Pons (tissue), 1 donor: ENCODE data around the gene ZNF641.
"Not testable (repeated sequence)": the region's sequence is repeated elsewhere in the genome, so short reads cannot be mapped to it uniquely, and the experiment has no call there.

Experiments
- DNase-seq: peaks from one replicate; pipeline ENCODE4 v3.0.0-alpha.2; 2016; ENCODE audit warnings: low spot score

Gene ZNF641

GRCh38 chr12:48334808-48335207 lies 15.9 kb downstream of the ZNF641 start:
- DNase-seq: no peak

DNA sequence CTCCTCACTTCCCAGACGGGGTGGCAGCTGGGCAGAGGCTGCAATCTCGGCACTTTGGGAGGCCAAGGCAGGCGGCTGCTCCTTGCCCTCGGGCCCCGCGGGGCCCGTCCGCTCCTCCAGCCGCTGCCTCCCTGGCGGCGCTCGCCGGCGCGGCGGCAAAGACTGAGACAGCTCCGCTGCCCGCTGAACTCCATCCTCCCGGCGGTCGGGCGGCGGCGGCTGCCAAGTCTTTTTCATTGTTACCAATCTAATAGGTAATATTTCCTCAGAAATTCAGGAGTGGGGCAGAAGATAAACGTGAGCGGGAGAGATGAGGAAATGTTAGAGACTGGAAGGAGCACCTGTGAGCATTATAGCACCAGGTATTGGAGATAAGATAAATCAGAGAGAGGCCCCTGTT lies 17.0 kb downstream of the ZNF641 start:
- not testable (repeated sequence) for DNase-seq

DNA sequence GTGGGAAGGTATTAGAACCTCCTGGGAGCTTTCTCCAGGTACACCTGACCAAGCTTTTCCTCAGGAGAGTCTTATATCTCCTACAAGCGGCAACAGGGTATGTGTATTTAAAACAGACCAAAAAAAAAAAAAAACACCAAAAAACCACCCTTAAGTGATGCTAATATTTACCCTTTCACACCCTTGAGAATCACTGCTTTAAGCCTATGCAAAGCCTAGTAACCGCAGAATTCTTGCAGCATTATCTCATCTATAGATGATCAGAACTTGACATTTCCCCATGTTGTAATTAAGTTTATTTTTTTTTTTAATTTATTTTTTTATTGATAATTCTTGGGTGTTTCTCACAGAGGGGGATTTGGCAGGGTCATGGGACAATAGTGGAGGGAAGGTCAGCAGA lies 19.3 kb downstream of the ZNF641 start:
- DNase-seq: no peak

DNA sequence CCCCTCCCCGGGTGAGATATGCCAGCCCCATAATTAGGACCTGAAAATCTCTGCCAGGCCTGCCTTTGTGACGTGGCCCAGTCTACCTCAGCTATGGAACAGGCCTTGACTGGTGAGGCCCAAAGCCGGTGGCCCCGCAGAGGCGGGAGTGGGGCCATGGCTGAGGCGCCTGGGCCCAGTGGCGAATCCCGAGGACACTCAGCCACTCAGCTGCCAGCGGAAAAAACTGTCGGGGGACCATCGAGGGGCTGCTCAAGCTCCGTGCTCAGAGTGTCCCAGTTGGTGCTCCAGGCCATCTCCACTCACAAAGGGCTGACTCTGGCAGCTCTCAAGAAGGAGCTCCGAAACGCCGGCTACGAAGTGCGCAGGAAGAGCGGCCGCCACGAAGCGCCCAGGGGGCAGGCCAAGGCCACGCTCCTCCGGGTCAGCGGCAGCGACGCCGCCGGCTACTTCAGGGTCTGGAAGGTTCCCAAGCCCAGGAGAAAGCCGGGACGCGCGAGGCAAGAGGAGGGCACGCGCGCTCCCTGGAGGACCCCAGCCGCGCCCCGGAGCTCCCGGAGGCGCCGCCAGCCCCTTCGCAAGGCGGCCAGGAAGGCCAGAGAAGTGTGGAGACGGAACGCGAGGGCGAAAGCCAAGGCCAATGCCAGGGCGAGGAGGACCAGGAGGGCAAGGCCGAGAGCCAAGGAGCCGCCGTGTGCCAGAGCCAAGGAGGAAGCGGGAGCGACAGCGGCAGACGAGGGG lies 21.4 kb downstream of the ZNF641 start:
- no peak for DNase-seq

DNA sequence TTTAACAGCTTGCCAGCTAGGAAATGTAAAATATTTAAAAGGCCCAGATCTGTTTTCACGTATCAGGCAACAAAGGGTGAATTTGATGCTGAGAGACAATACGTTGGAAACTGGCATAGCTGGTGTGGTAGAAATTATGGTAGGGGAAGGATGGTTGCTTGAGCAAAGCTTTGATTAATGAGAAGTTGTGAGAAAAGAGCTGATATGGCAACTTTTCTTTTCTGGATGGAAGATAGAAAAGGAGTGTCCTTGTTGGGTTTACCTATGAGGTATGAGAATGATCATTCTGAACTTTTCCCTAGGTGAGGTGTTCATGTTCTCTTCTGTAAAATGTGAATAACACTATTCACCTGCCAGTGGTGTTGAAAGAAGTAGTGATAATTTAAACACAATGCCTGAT lies 34.2 kb downstream of the ZNF641 start:
- DNase-seq: no peak

DNA sequence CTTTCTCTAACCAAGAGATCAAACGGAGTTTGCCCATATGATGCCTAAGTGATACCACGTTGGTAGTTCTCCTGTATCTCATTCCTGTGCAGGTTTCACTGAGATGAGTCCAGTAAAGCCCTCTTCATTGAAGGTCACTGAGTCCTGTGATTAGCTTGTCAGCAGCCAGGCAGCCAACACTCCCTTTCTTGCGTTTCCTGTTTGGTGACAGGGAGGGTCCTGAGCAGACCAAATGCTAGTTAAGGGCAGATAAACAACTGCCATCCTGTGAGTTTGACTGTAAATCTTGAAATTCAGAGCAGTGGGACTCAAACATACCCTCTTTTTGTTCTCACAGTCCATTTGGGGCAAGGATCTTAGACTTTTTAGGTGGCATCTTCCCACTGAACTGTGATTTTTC lies 39.4 kb downstream of the ZNF641 start:
- DNase-seq: no peak

DNA sequence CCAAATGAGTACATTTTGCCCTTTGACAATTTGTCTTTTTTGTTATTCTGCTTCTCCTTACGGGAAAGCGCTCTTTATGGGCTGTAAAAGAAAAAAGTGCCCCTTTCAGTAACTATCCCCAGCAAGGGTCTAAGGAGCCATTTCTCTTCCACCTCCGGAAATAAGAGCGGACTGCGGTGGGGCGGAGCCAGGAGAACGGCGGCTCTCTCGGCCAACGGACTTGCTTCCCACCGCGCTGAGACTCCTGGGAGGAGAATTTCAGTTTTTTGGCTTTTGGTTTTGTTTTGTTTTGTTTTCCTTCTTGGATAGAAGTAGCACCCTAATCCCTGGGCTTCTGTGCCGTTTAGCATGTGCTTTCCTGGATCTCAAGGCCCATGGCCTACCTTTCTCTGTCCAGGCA lies 43.5 kb downstream of the ZNF641 start:
- no peak for DNase-seq

DNA sequence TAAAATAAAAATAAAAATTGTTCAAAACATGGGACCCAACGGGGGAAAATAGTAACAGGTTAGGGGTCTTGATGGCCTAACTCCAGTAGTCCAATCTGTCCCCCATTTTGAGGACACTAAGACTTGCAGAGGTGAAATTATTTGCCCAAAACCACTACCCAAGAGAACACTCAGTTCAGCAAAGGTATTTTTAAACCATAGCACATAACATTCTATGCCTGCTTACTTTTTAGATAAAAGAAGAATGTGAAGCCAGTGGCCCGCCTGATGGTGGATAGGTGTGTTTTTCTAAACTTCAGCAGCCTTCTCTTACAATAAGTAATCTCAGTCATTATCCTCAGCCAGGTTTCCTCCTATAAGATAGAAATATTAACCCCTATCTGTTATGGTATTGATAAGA lies 45.5 kb downstream of the ZNF641 start:
- no peak for DNase-seq

GRCh38 chr12:48302161-48302911 lies 48.4 kb downstream of the ZNF641 start:
- DNase-seq: no peak

DNA sequence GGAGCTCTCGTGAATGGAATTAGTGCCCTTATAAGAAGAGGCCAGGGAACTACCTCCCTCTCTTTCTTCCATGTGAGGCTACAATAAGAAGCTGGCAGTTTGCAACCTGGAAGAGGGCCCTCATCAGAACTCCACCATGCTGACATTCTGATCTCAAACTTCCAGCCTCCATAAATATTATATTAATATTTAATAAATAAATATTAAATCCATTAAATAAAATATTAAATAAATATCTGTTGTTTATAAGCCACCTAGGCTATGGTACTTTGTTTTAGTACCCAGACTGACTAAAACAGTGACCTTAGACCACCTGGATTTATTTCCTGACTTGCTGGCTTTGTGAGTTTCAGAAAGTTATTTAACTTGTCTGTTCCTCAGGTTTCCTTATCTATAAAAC lies 49.9 kb downstream of the ZNF641 start:
- DNase-seq: no peak

DNA sequence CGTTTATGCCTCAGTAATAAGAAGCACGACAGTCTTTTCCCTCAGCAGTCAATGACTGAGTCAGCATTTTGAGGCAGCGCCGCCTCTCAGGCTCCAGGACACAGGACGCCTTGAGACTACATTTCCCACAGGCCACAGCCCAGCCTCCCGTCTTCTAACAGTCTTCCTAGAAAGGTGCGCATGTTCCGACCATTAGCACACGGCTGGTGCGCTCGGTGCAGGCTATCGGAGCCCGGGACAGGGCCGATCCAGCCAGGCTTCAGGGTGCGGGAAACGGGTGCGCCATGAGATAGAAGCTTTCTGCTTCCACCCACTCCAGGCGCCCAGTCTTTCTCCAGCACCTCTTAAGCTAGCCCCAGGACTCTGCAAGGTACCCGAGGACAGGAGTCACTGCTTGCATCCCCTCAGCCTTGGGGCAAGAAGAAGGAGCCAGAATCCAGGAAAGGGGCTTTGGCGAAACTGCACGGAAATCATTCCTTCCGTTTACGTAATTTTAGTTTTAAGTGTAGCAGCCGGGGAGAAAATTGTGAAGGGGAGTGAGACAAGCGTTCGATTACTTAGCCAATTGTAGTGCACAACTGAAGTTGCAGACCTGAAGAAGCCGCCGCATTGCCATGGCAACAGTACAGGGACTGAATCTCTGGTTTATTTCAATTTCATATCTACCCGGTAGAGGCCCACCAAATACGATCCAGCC lies 54.0 kb downstream of the ZNF641 start:
- peak; percentile 69 for DNase-seq

- DNase-seq: no peak
These were observed 58.7 kb downstream of the ZNF641 start for GRCh38 chr12:48292040-48292439.

DNA sequence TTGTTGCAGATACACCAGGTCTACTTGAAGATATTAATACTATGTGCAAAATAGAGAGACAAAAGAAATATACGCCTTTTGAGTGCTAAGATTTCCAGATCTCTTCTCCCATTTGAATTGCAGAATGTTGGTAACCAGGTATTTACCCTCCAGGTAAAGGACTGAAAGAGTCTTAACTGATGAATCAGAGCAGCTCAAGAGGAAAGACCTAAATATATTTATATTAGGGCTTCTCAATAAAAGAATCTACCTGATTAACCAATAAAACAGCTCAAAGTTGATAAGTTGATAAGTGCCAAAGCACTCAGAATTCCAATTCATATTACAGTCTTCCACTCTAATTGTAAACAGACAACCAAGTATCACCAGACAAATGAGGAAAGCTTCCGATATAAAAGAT lies 59.2 kb downstream of the ZNF641 start:
- DNase-seq: no peak

DNA sequence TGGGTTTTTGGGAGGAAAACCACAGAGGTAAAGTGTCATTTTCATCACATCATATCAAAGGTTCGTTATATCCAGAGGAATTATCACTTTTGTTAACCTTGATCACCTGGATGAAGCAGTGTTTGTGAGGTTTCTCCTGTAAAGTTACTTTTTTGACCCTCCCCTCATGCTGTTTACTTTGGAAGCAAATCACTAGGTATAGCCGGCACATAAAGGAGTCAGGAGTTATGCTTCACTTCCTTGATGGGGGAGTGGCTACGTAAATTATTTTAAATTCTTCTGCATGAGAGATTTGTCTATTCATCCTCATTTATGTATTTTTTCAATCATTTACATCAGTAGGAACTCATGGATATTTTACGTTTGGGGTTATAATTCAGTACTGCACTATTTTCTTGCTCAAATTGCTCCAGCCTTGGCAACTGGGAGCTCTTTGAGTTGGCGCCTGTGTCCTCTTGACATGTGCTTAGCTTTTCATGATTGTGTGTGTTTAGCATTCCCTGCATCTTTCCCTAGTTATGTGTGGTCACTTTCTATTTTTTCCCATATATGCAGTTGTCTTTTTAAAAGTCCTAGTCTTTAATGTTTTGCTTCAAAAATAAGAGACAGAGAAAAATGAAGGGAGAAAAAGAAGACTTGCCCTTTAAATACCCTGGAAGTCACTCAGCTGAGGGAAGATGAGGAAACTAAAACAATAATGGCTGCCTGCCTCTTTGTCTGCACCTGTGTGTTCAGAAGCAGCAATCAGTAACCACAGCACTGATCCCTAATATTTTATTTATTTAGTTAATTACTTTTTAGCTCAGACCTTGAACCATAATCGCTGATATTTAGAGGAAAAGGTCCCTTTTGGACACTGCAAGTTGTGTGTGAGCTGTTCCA lies 62.1 kb downstream of the ZNF641 start:
- DNase-seq: no peak
